GM12892 (cell line): ENCODE measurements around the gene PRUNE2.

Source experiments
- POLR2A ChIP-seq: IDR thresholded peaks from 2 replicates; pipeline ENCODE4 v1.6.1; 2011; ENCODE audit warnings: low read depth, low read length, control low read depth
- POLR2AphosphoS5 ChIP-seq: IDR thresholded peaks from 2 replicates; pipeline ENCODE4 v1.6.1; 2011; ENCODE audit warnings: low read depth, low read length, control low read depth
- TAF1 ChIP-seq: IDR thresholded peaks from 2 replicates; pipeline ENCODE4 v1.6.1; 2011; ENCODE audit warnings: low read depth, mild to moderate bottlenecking, control low read depth, low read length, borderline replicate concordance

DNA sequence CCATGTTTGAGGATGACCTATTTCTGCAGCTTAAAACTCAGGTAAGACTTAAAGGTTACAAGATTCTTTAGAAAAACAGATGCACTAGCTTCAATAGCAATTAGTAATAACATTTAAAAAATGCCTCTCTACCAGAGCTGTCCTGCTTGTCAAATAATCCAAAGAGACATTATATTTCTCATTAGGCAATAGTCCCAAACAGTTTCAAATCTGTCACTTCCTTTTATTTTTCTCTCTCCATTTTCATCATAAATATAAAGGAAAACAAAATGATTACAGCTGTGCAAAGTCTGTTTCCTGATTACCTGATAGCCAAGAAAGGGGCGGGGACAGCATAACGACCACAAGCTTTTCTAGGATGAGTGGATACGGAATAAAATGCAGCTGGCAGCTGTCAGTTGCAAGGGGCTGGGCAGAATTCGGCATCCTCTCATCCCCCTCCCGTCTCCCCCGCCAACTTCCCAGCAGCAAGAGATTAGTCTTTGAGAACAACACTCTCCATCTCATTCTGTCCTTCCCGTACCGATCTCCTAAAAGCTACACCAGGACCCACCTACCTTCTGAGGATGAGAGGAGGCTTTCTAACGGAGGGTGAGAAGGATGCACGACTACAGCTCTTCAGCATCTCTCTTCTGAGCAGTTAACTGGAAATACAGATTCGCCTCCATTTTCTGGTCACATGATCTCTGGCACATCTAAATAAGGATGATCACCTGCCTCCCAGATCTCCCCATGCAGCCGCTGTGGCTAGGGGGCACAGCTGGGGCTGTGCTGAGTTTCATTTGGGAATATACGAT is 214.2 kb downstream of the PRUNE2 start:
- TF ChIP-seq POLR2A, result no peak
- no peak for TF ChIP-seq POLR2AphosphoS5
- no peak for TF ChIP-seq TAF1
